Fibroblast of lung (primary cell): ENCODE results near the gene NTF4. TPM values are rescaled to one million over a fixed set of nuclear protein-coding genes. Genes with fewer than 3 reads are reported as not detected.
A peak's percentile ranks its signal among the peaks of the same experiment; 100 is the strongest.

Experiments
- DNase-seq, 2 donors: peaks; one replicate each; pipeline versions ENCODE4 v3.0.0 to v3.0.0-alpha.2; 2010; ENCODE audit warnings: low read depth in 2 of 2
- H2AFZ ChIP-seq: 2 replicates; pipeline ENCODE4 v1.5.1; 2012; ENCODE audit warnings: low read length, control low read depth, inconsistent platforms
- H3K27ac ChIP-seq: 2 replicates; pipeline ENCODE4 v1.5.1; 2011; ENCODE audit warnings: low read length, control low read depth; ENCODE audit not compliant: insufficient read depth
- H3K27me3 ChIP-seq: 2 replicates; pipeline ENCODE4 v1.5.1; 2011; ENCODE audit warnings: mild to moderate bottlenecking, low read length; ENCODE audit not compliant: control insufficient read depth, insufficient read depth
- H3K36me3 ChIP-seq: 2 replicates; pipeline ENCODE4 v1.5.1; 2011; ENCODE audit warnings: low read length; ENCODE audit not compliant: control insufficient read depth, insufficient read depth
- H3K4me1 ChIP-seq: 2 replicates; pipeline ENCODE4 v1.5.1; 2011; ENCODE audit warnings: low read length; ENCODE audit not compliant: control insufficient read depth, insufficient read depth; ENCODE audit errors: extremely low read depth
- H3K4me2 ChIP-seq: 2 replicates; pipeline ENCODE4 v1.5.1; 2011; ENCODE audit warnings: low read length, control low read depth; ENCODE audit not compliant: insufficient read depth; ENCODE audit errors: extremely low read depth
- H3K4me3 ChIP-seq, 4 experiments: fragments of 200-600 bp in 1 of 4; sonication (generic) in 1 of 4; replicated peaks in 1 of 4; 2 replicates each; pipeline ENCODE4 v1.5.1; 2011 to 2016; ENCODE audit warnings: low read length in 4 of 4, low read depth in 3 of 4, mild to moderate bottlenecking in 3 of 4, control low read depth in 2 of 4, inconsistent platforms in 1 of 4, mixed read lengths in 1 of 4; ENCODE audit not compliant: insufficient read depth in 1 of 4; ENCODE audit errors: control extremely low read depth in 1 of 4
- H3K79me2 ChIP-seq: 2 replicates; pipeline ENCODE4 v1.5.1; 2012; ENCODE audit warnings: mild to moderate bottlenecking, low read length, inconsistent platforms; ENCODE audit not compliant: control insufficient read depth, insufficient read depth
- H3K9ac ChIP-seq: 2 replicates; pipeline ENCODE4 v1.5.1; 2011; ENCODE audit warnings: mild to moderate bottlenecking, low read length, control low read depth; ENCODE audit not compliant: insufficient read depth
- H3K9me3 ChIP-seq: 2 replicates; pipeline ENCODE4 v1.5.1; 2012; ENCODE audit warnings: low read depth, low read length; ENCODE audit not compliant: control insufficient read depth, insufficient read depth
- H4K20me1 ChIP-seq: 2 replicates; pipeline ENCODE4 v1.5.1; 2011; ENCODE audit warnings: low read length; ENCODE audit not compliant: control insufficient read depth, insufficient read depth; ENCODE audit errors: extremely low read depth
- CTCF ChIP-seq, 2 donors: IDR thresholded peaks in 1 of 2; conservative IDR thresholded peaks in 1 of 2; 1 replicate in 1 of 2; 2 replicates in 1 of 2; pipeline ENCODE4 v1.5.1; 2011 to 2012; ENCODE audit warnings: low read length in 2 of 2, control low read depth in 1 of 2, inconsistent platforms in 1 of 2, low read depth in 1 of 2, mild to moderate bottlenecking in 1 of 2
- EZH2 ChIP-seq: IDR thresholded peaks from 2 replicates; pipeline ENCODE4 v1.5.1; 2012; ENCODE audit warnings: low read length, control low read depth, mild to moderate bottlenecking; ENCODE audit errors: missing control alignments
- polyA plus RNA-seq, 2 donors: library from polyadenylated mRNA; depleted of rRNA in 1 of 2; stranded (reverse) in 1 of 2; unstranded in 1 of 2; fragments of >200 nt; gene quantifications; 2 replicates each; pipeline ENCODE4 v1.2.1, GENCODE V29; 2011 to 2012; ENCODE audit warnings: missing spikeins in 1 of 2
- total RNA-seq: library from RNA; depleted of rRNA; stranded (reverse); fragments of >200 nt; gene quantifications from 2 replicates; pipeline ENCODE4 v1.2.1, GENCODE V29; 2014

Gene NTF4
- total and polyA plus RNA-seq, 2 donors (not counting 1 experiment from before 2014, with no cell fraction given): not detected

GRCh38 chr19:49061000-49061399, 3.6 kb downstream of the NTF4 start:
- no peaks in the 10 kb centered on the region for H4K20me1 ChIP-seq

DNA sequence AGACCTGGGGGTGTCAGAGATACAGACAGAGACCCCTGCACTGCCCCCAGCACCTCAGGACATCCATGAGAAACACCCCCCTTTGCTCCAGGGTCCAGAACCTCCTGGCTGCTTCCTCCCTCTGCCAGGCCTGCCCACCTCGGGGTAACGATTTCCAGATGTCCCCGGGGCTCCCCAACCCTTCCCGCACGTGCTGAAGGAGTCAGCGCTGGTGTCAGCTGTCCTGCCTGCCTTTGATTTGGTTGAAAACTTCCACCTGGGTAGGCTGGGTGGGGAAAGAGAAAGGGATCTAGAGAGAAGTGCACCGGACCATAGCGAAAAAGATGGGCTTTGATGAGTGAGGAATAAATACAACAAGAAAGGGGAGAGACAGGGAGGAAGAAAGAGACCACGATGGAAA, 5.6 kb downstream of the NTF4 start:
- no peak overlapping the region for H3K4me3 ChIP-seq
- no peaks in the 10 kb centered on the region for H3K9me3 ChIP-seq
- H3K4me1 ChIP-seq: peaks cover 2% of the 10 kb centered on the region
- H3K36me3 ChIP-seq: no peaks in the 10 kb centered on the region
- no peak for TF ChIP-seq EZH2
- TF ChIP-seq CTCF (conservative IDR thresholded peaks at IDR 0.05 in 1 of 2, IDR thresholded peaks at IDR 0.05 in 1 of 2; ENCODE audit: low read depth in 1 of 2, low read length in 2 of 2): no peak
- no peak overlapping the region for H3K27ac ChIP-seq
- no peak overlapping the region for H3K9ac ChIP-seq
- no peak for DNase-seq
- H3K27me3 ChIP-seq: peaks cover 2% of the 10 kb centered on the region
- H4K20me1 ChIP-seq: no peaks in the 10 kb centered on the region
- no peak overlapping the region for H3K4me2 ChIP-seq
- no peak overlapping the region for H2AFZ ChIP-seq
- no peaks in the 10 kb centered on the region for H3K79me2 ChIP-seq

More at GRCh38 chr19:49061000-49061399, 3.6 kb downstream of the NTF4 start:
- TF ChIP-seq CTCF (conservative IDR thresholded peaks at IDR 0.05 in 1 of 2, IDR thresholded peaks at IDR 0.05 in 1 of 2; ENCODE audit: low read depth in 1 of 2, low read length in 2 of 2): no peak
- no peak for TF ChIP-seq EZH2
- no peak overlapping the region for H3K9ac ChIP-seq
- peaks cover 2% of the 10 kb centered on the region for H3K4me1 ChIP-seq
- no peak overlapping the region for H3K4me3 ChIP-seq
- H3K4me2 ChIP-seq: no peak overlapping the region
- no peaks in the 10 kb centered on the region for H3K36me3 ChIP-seq
- H2AFZ ChIP-seq: no peak overlapping the region
- no peak for DNase-seq
- no peaks in the 10 kb centered on the region for H3K9me3 ChIP-seq
- no peaks in the 10 kb centered on the region for H3K79me2 ChIP-seq
- H3K27me3 ChIP-seq: peaks cover 16% of the 10 kb centered on the region
- H3K27ac ChIP-seq: no peak overlapping the region

GRCh38 chr19:49058562-49058961, 6.1 kb downstream of the NTF4 start:
- Histone ChIP-seq H3K9ac (no peak overlapping the region), H2AFZ (no peak overlapping the region), H3K79me2 (no peaks in the 10 kb centered on the region), H3K27me3 (no peaks in the 10 kb centered on the region), H3K27ac (no peak overlapping the region), H3K4me2 (no peak overlapping the region), H3K9me3 (no peaks in the 10 kb centered on the region), H3K4me3 (no peak overlapping the region), H4K20me1 (no peaks in the 10 kb centered on the region), H3K4me1 (peaks cover 2% of the 10 kb centered on the region), H3K36me3 (no peaks in the 10 kb centered on the region)
- TF ChIP-seq CTCF (conservative IDR thresholded peaks at IDR 0.05 in 1 of 2, IDR thresholded peaks at IDR 0.05 in 1 of 2; ENCODE audit: low read depth in 1 of 2, low read length in 2 of 2) (no peak), EZH2 (no peak)
- DNase-seq: peak in 1 of 2 donors; percentile 51
